ENCODE results near the gene GPR146.
"Not testable (repeated sequence)": the region's sequence is repeated elsewhere in the genome, so short reads cannot be mapped to it uniquely, and the experiment has no call there.

GPR146 gene

DNA sequence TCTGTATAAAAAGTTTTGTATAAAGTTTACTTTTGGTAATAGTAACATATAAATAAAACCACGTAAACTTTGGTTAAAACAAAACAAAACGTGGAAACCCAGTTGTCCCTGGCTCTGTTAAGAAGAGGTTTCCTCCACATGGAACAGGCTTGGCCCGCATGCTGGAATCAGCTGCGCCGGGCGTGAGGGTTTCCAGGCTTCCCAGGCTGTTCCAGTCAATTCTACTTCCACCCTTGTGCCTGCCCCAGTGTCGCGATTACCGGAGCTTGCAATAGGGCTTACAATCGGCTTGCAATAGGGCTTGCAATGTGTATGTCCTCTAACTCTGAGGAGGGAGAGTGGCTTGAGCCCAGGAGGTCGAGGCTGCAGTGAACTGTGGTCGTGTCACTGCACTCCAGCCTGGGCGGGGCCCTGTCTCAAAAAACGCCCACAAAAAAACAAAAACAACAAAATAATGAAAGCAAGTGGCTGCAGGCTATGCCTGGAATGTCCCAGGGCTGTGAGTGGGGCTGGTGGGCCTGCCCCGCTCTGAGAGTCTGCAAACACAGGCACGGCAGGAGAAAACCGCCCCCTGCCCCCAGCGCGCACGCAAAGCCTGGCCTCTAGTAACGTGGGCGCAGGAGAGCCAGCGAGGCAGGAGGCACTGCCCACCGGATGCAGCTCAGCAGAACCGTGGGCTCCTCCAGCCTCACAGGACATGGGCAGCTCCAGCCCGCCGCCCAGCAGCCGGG, 45.0 kb upstream of the GPR146 start:
- H4K8ac ChIP-seq (ENCODE audit: low read depth, low read length) = no peak overlapping the region
- no peaks in the 10 kb centered on the region for H3K4me1 ChIP-seq (ENCODE audit: control insufficient read depth, low read depth, low read length)
- H3K9ac ChIP-seq (ENCODE audit: low read length) = no peak overlapping the region
- no peaks in the 10 kb centered on the region for H3K79me2 ChIP-seq (ENCODE audit: control insufficient read depth, insufficient read depth, low read length)
- H4K5ac ChIP-seq (ENCODE audit: low read length) = no peak overlapping the region
- no peak overlapping the region for H3K27ac ChIP-seq (ENCODE audit: low read depth, low read length)
- no peak overlapping the region for H3K4me3 ChIP-seq (ENCODE audit: low read length)
- H2BK15ac ChIP-seq (replicated peaks; ENCODE audit: low read depth) = no peak overlapping the region
- no peak overlapping the region for H3K23ac ChIP-seq (ENCODE audit: low read length)
- H3K4me2 ChIP-seq (ENCODE audit: low read length) = no peak overlapping the region
- no peak overlapping the region for H2AK5ac ChIP-seq (ENCODE audit: low read length)
- H3K4ac ChIP-seq (ENCODE audit: low read depth, low read length) = no peak overlapping the region
- no peak overlapping the region for H3K56ac ChIP-seq (ENCODE audit: low read length)
- no peaks in the 10 kb centered on the region for H3K27me3 ChIP-seq (ENCODE audit: insufficient read depth, low read length, poor library complexity)
- H3K36me3 ChIP-seq (ENCODE audit: control insufficient read depth, insufficient read depth, low read length) = no peaks in the 10 kb centered on the region
- no peak overlapping the region for H2BK5ac ChIP-seq (ENCODE audit: low read length)
- WGBS (ENCODE audit: extremely low coverage, insufficient coverage, low lambda C conversion rate) = no CpG with 5 or more reads among the region's 28 CpGs
- H3K79me1 ChIP-seq (ENCODE audit: low read length) = no peaks in the 10 kb centered on the region
- DNase-seq = no peak
- no peak overlapping the region for H3K18ac ChIP-seq (ENCODE audit: low read length)
- no peak overlapping the region for H2BK120ac ChIP-seq (ENCODE audit: low read depth, low read length)

DNA sequence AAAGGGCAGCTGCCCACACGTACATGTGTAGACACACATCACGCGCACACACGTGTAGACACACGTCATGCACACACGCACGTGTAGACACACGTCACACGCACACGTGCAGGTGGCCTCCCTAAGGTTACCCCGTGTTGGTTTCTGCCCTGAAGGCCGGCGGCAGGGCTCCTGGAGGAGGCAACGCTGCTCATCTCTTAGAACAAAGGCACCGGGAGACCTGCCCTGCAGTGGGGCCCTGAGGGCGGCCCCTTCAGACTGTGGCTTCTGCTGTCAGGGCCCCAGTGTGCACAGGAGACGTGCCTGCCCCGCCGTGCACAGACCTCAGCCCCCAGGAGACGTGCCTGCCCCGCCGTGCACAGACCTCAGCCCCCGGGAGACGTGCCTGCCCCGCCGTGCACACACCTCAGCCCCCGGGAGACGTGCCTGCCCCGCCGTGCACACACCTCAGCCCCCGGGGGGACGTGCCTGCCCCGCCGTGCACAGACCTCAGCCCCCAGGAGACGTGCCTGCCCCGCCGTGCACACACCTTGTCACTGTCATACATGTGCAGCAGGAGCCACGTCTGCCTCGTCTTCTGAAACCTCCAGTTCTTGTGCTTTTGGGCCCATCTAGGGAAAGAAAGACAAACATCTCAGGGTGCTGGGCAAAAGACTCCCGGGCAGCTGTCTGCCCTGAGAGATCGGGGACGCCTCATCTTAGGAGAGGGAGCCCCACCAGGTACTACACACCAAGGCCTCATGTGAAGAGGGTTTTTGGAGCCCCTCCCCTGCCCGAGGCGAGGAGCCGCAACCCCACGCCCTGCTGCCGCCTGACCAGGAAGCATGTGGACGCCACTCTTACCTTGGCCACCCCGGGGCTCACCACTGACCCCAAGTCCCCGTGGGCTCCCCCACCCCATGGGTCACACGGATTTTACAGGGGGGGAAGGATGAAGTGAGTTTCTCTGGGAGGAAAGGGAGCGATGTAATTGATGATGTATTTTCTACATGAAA, 44.1 kb upstream of the GPR146 start:
- Histone ChIP-seq H3K4me1 (ENCODE audit: control insufficient read depth, low read depth, low read length) (no peaks in the 10 kb centered on the region), H2BK120ac (ENCODE audit: low read depth, low read length) (no peak overlapping the region), H3K4me3 (ENCODE audit: low read length) (no peak overlapping the region), H3K4ac (ENCODE audit: low read depth, low read length) (no peak overlapping the region), H3K36me3 (ENCODE audit: control insufficient read depth, insufficient read depth, low read length) (no peaks in the 10 kb centered on the region), H3K27ac (ENCODE audit: low read depth, low read length) (no peak overlapping the region), H3K56ac (ENCODE audit: low read length) (no peak overlapping the region), H4K8ac (ENCODE audit: low read depth, low read length) (no peak overlapping the region), H3K23ac (ENCODE audit: low read length) (no peak overlapping the region), H3K9ac (ENCODE audit: low read length) (no peak overlapping the region), H2BK15ac (replicated peaks; ENCODE audit: low read depth) (no peak overlapping the region), H2AK5ac (ENCODE audit: low read length) (no peak overlapping the region), H3K79me2 (ENCODE audit: control insufficient read depth, insufficient read depth, low read length) (no peaks in the 10 kb centered on the region), H3K79me1 (ENCODE audit: low read length) (no peaks in the 10 kb centered on the region), H3K18ac (ENCODE audit: low read length) (no peak overlapping the region), H4K5ac (ENCODE audit: low read length) (no peak overlapping the region), H3K4me2 (ENCODE audit: low read length) (no peak overlapping the region), H2BK5ac (ENCODE audit: low read length) (no peak overlapping the region), H3K27me3 (ENCODE audit: insufficient read depth, low read length, poor library complexity) (no peaks in the 10 kb centered on the region)
- DNase-seq = no peak
- no CpG with 5 or more reads among the region's 52 CpGs for WGBS (ENCODE audit: extremely low coverage, insufficient coverage, low lambda C conversion rate)

DNA sequence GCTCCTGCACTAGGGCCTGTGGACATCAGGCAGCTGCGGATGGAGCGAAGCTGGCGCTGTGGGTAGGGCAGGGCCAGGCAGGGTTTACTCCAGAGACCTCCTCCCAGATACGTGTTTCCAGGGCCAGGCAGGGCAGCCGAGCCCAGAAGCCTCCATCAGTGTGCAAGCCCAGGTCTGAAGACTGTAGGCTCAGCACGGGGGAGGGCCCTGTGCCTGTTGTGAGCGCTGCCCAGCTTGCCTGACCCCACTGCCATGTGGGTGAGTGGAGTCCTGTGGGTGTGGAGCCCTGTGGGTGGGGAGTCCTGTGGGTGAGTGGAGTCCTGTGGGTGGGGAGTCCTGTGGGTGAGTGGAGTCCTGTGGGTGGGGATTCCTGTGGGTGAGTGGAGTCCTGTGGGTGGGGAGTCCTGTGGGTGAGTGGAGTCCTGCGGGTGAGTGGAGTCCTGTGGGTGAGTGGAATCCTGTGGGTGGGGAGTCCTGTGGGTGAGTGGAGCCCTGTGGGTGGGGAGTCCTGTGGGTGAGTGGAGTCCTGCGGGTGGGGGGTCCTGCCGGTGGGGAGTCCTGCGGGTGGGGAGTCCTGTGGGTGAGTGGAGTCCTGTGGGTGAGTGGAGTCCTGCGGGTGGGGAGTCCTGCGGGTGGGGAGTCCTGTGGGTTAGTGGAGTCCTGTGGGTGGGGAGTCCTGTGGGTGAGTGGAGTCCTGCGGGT, 43.1 kb upstream of the GPR146 start:
- not testable (repeated sequence) for H2BK5ac ChIP-seq (ENCODE audit: low read length); H2BK120ac ChIP-seq (ENCODE audit: low read depth, low read length); H2AK5ac ChIP-seq (ENCODE audit: low read length); H3K4me3 ChIP-seq (ENCODE audit: low read length); H4K5ac ChIP-seq (ENCODE audit: low read length); H3K56ac ChIP-seq (ENCODE audit: low read length); H3K36me3 ChIP-seq (ENCODE audit: control insufficient read depth, insufficient read depth, low read length); H4K8ac ChIP-seq (ENCODE audit: low read depth, low read length); H2BK15ac ChIP-seq (replicated peaks; ENCODE audit: low read depth); H3K79me1 ChIP-seq (ENCODE audit: low read length); H3K23ac ChIP-seq (ENCODE audit: low read length); H3K4me1 ChIP-seq (ENCODE audit: control insufficient read depth, low read depth, low read length); H3K27ac ChIP-seq (ENCODE audit: low read depth, low read length); H3K79me2 ChIP-seq (ENCODE audit: control insufficient read depth, insufficient read depth, low read length); H3K18ac ChIP-seq (ENCODE audit: low read length); H3K27me3 ChIP-seq (ENCODE audit: insufficient read depth, low read length, poor library complexity); H3K4me2 ChIP-seq (ENCODE audit: low read length); H3K9ac ChIP-seq (ENCODE audit: low read length); H3K4ac ChIP-seq (ENCODE audit: low read depth, low read length)
- DNase-seq = peak; percentile 78
- WGBS (ENCODE audit: extremely low coverage, insufficient coverage, low lambda C conversion rate) = no CpG with 5 or more reads among the region's 14 CpGs

DNA sequence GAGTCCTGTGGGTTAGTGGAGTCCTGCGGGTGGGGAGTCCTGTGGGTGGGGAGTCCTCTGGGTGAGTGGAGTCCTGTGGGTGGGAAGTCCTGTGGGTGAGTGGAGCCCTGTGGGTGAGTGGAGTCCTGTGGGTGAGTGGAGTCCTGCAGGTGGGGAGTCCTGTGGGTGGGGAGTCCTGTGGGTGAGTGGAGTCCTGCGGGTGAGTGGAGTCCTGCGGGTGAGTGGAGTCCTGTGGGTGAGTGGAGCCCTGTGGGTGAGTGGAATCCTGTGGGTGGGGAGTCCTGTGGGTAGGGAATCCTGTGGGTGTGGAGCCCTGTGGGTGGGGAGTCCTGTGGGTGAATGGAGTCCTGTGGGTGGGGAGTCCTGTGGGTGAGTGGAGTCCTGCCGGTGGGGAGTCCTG, 42.3 kb upstream of the GPR146 start:
- not testable (repeated sequence) for H3K23ac ChIP-seq (ENCODE audit: low read length); H2BK15ac ChIP-seq (replicated peaks; ENCODE audit: low read depth); H3K4me1 ChIP-seq (ENCODE audit: control insufficient read depth, low read depth, low read length); H4K8ac ChIP-seq (ENCODE audit: low read depth, low read length); H3K36me3 ChIP-seq (ENCODE audit: control insufficient read depth, insufficient read depth, low read length); H3K79me2 ChIP-seq (ENCODE audit: control insufficient read depth, insufficient read depth, low read length); H4K5ac ChIP-seq (ENCODE audit: low read length); H2BK120ac ChIP-seq (ENCODE audit: low read depth, low read length); H3K79me1 ChIP-seq (ENCODE audit: low read length); H3K4ac ChIP-seq (ENCODE audit: low read depth, low read length); DNase-seq; H3K4me2 ChIP-seq (ENCODE audit: low read length); H3K9ac ChIP-seq (ENCODE audit: low read length); H2BK5ac ChIP-seq (ENCODE audit: low read length); H3K4me3 ChIP-seq (ENCODE audit: low read length); H3K56ac ChIP-seq (ENCODE audit: low read length); H3K27me3 ChIP-seq (ENCODE audit: insufficient read depth, low read length, poor library complexity); H3K27ac ChIP-seq (ENCODE audit: low read depth, low read length); H2AK5ac ChIP-seq (ENCODE audit: low read length); H3K18ac ChIP-seq (ENCODE audit: low read length)
- WGBS (ENCODE audit: extremely low coverage, insufficient coverage, low lambda C conversion rate) = no CpG with 5 or more reads among the region's 4 CpGs

DNA sequence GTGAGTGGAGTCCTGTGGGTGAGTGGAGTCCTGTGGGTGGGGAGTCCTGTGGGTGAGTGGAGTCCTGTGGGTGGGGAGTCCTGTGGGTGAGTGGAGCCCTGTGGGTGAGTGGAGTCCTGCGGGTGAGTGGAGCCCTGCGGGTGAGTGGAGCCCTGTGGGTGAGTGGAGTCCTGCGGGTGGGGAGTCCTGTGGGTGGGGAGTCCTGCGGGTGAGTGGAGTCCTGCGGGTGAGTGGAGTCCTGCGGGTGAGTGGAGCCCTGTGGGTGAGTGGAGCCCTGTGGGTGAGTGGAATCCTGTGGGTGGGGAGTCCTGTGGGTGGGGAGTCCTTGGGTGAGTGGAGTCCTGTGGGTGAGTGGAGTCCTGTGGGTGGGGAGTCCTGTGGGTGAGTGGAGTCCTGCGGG, 41.9 kb upstream of the GPR146 start:
- not testable (repeated sequence) for H3K27ac ChIP-seq (ENCODE audit: low read depth, low read length); H2BK15ac ChIP-seq (replicated peaks; ENCODE audit: low read depth); H3K79me1 ChIP-seq (ENCODE audit: low read length); H4K8ac ChIP-seq (ENCODE audit: low read depth, low read length); H2BK120ac ChIP-seq (ENCODE audit: low read depth, low read length); H3K4me3 ChIP-seq (ENCODE audit: low read length); H3K4me1 ChIP-seq (ENCODE audit: control insufficient read depth, low read depth, low read length); H2BK5ac ChIP-seq (ENCODE audit: low read length); H3K36me3 ChIP-seq (ENCODE audit: control insufficient read depth, insufficient read depth, low read length); H4K5ac ChIP-seq (ENCODE audit: low read length); DNase-seq; H3K4ac ChIP-seq (ENCODE audit: low read depth, low read length); H3K79me2 ChIP-seq (ENCODE audit: control insufficient read depth, insufficient read depth, low read length); H3K27me3 ChIP-seq (ENCODE audit: insufficient read depth, low read length, poor library complexity); H3K56ac ChIP-seq (ENCODE audit: low read length); H2AK5ac ChIP-seq (ENCODE audit: low read length); H3K9ac ChIP-seq (ENCODE audit: low read length); H3K23ac ChIP-seq (ENCODE audit: low read length); H3K4me2 ChIP-seq (ENCODE audit: low read length); H3K18ac ChIP-seq (ENCODE audit: low read length)
- WGBS (ENCODE audit: extremely low coverage, insufficient coverage, low lambda C conversion rate) = no CpG with 5 or more reads among the region's 7 CpGs
